ENCODE results near the gene BSDC1.

DNA sequence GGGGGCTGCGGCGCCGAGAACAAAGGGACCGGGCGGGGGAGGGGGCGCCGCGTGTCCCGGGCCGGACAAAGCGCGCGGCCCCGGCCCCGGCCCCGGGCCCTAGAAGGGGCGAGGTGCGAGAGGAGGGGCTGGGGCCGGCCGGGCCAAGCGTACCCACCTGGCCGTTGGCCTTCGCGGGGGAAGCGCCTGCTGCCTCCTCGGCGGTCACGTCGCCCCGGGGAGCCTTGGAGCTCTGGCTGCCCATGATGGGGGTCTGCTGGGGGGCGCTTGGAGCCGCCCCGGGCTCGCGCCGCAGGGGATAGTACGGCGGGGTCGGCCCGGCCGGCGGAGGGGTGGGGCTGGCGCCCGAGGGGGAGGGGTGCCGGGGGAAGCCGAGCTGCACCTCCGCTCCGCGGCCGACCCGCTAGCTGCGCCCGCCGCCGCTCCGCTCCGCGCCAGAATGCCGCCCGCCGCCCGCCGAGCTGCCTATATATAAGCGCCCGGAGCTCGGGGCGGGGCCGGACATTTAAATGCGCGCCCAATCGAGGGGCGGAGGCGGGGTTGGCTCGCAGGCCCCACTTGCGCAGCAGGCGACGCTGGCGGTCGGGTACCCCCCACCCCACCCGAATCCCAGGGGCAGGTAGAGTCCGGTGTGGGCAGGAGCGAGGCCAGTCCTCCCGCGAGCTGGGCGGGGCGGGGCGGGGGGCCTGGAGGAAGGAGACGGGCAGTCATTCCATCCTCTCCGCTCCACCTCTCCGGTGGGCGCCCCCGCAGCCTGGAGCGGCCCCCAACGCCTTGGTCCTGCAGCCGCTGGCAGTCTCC, 58.3 kb downstream of the BSDC1 start, which contains the start of gene MARCKSL1:
- TF ChIP-seq, protein P1, sequence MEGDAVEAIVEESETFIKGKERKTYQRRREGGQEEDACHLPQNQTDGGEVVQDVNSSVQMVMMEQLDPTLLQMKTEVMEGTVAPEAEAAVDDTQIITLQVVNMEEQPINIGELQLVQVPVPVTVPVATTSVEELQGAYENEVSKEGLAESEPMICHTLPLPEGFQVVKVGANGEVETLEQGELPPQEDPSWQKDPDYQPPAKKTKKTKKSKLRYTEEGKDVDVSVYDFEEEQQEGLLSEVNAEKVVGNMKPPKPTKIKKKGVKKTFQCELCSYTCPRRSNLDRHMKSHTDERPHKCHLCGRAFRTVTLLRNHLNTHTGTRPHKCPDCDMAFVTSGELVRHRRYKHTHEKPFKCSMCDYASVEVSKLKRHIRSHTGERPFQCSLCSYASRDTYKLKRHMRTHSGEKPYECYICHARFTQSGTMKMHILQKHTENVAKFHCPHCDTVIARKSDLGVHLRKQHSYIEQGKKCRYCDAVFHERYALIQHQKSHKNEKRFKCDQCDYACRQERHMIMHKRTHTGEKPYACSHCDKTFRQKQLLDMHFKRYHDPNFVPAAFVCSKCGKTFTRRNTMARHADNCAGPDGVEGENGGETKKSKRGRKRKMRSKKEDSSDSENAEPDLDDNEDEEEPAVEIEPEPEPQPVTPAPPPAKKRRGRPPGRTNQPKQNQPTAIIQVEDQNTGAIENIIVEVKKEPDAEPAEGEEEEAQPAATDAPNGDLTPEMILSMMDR (conservative IDR thresholded peaks at IDR 0.05) = no peak
- TF ChIP-seq EZH2 (IDR thresholded peaks at IDR 0.05; ENCODE audit: low read depth) = no peak

Measured in PC-9 (cell line).